ENCODE results near the gene ANTXR2.
"Not testable (repeated sequence)": the region's sequence is repeated elsewhere in the genome, so short reads cannot be mapped to it uniquely, and the experiment has no call there.

ANTXR2 gene

GRCh38 chr4:79907001-79907400, 166.0 kb downstream of the ANTXR2 start:
- DNase-seq = peak; percentile 41

GRCh38 chr4:79906303-79906702, 166.7 kb downstream of the ANTXR2 start:
- DNase-seq = peak; percentile 8

DNA sequence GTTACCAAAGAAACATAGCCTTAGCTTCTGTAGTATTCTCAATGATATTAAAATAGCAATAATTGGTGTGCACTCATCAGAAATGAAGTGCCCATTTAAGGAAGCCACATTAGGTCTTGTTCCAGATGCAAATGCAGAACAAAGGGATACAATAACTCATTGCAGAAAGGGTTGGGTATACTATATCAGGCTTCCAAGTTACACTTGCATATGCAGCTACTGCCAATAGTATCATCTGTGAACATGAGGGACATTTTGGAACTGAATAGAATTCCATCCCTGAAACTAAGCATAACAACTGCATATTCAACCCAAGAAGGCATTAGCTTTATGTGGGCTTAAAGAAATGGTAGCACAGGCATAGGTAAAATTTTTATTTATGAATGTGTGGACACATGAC, 167.8 kb downstream of the ANTXR2 start:
- no peak for DNase-seq

DNA sequence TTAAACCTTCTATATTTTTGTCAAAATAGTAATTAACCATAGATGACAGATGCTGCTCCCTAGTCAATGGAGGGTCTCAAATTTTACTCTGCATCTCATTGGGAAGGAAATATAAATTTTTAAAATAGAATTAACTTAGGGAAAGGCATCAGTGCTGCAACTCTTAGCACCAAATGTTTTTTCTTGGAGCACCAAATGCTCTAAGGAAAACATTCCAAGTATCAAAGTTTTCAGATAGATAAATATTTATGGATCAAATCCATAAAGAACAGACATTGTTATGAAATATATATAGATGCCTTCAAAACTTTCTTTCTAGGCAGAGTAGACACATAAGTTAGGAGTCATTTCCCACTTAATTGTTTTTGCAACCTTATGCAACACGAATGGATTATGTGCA, 168.7 kb downstream of the ANTXR2 start:
- no peak for DNase-seq

- no peak for DNase-seq
Measured at GRCh38 chr4:79900182-79900581, 172.8 kb downstream of the ANTXR2 start.

GRCh38 chr4:79899481-79899880, 173.5 kb downstream of the ANTXR2 start:
- no peak for DNase-seq

DNA sequence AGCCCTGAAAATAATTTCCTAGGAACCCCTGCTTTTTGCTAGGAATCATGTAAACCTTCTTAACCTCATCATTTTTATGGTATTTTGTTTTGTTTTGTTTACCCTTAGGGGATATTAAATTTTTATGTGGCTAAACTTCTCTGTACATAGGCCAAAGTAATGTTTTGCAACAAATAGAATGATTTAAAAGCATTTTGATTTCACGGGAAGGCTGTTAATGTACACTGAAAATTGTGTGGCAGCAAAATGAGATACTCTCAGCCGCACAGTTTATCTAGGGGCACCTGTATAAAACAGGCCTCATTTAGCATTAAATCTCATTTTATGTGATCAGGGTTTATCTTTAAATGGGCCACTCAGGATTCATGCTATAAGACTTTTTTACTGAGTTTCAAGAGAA, 175.0 kb downstream of the ANTXR2 start:
- DNase-seq = no peak

GRCh38 chr4:79897174-79897573, 175.9 kb downstream of the ANTXR2 start:
- no peak for DNase-seq

GRCh38 chr4:79893456-79893855, 179.6 kb downstream of the ANTXR2 start:
- no peak for DNase-seq

DNA sequence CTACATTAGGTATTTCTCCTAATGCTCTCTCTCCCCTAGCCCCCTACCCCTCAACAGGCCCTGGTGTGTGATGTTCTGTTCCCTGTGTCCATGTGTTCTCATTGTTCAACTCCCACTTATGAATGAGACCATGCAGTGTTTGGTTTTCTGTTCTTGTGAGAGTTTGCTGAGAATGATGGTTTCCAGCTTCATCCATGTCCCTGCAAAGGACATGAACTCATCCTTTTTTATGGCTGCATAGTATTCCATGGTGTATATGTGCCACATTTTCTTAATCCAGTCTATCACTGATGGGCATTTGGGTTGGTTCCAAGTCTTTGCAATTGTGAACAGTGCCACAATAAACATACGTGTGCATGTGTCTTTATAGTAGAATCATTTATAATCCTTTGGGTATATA, 184.0 kb downstream of the ANTXR2 start:
- not testable (repeated sequence) for DNase-seq

DNA sequence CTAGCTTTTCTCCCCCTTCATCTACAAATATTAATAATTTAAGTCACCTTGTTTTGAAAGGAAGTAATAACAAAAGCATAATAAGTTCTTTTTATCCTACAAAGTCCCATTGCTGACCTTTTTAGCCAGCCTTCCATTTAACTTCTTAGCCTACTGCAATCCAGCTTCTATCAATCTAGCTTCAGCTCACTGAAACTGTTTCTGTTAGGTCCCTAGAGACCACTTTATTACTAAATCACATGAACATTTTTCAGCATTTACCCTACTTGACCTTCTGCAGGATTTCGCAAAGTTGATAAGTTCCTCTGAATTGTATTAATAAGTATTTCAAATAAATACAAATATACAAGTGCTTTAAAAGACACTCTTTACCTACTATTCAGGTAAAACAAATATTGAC, 186.5 kb downstream of the ANTXR2 start:
- no peak for DNase-seq

DNA sequence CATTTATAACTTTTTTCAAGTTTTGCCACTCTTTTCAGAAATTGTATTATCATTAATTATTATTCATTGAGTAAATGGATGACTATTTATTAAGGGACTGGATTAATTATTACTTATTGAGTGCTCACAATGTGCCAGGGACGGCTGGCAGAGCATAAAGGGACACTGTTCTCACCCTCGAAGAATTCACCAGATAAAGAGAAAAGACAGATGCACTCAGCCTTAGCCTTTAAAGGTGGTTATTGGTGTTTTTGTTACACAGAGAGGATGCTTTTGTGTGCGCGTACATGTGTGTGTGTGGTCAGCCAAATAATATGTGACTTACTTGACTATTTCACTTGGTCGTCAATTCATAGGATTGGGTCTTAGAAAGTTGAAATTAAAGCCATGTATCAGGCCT, 187.0 kb downstream of the ANTXR2 start:
- DNase-seq = no peak

DNA sequence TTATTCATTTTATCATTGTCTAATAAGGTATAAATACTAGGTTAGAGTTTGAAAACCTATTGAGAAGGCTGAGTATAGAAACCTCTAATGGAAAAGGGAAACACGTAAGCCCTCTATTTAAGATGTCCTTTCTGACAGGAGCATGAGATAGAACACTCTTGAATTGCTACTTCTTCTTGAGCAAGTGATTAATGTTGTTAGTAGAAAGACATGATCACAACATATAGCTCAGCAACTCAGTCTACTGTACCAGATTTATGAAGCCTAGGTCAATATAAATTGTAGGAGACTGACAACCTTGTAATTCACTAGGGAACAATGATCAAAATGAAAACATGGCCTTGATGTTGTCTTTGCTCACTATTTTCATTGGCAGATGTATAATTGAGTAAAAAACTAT, 189.7 kb downstream of the ANTXR2 start:
- no peak for DNase-seq

DNA sequence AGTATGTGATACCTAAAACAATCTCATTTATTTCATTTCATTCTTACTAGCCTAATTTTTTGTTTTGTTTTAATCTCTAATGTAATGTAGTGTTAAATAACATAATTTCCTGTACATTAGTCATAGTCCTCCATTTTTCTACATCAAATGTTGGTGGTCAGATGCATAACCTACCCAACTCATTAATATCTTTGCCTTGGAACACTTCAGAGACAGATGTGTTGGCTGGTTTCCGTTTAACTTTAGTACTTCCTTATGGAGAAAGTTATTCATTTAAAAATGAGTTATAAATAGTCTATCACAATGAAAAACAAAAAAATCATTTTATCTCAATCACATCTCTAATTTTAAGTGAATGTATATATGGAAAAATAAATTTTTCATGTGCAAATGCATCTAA, 190.2 kb downstream of the ANTXR2 start:
- DNase-seq = no peak

DNA sequence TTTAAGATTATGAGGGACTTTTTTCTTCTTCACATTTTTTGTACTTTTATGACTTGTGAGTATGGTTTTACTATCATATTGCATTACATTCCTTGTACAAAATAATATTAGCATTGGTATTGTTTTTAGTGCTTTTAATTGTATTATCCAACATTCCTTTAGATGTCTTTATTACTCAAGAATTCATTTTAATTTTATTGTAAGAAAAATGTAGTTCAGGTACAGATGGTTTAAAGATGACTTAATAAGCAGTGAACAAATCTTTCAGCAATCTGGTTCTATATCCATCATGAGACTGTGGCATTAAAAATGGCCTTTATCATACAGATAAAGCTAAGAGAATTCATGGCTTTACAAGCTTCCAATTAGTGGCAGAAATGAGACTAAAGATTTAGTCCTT, 191.6 kb downstream of the ANTXR2 start:
- no peak for DNase-seq

DNA sequence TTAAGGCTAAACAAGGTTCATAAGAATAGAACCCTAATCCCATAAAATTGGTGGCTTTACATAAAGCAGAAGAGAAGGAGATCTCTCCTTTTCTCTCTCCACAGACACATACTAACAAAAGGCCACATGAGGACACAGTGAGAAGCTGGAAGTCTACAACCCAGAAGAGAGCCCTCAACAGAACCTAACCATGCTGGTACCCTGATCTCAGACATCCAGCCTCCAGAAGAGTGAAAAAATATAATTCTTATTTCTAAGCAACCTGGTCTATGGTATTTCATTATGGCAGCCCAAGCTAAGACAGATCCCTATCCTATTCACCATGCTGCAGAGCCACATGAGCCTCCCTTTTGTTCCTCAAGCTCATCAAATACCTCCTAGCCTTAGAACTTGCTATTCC, 195.5 kb downstream of the ANTXR2 start:
- no peak for DNase-seq

GRCh38 chr4:79875344-79875899, 197.6 kb downstream of the ANTXR2 start:
- no peak for DNase-seq

- DNase-seq = no peak
Measured at GRCh38 chr4:79874197-79874596, 198.8 kb downstream of the ANTXR2 start.

GRCh38 chr4:79872738-79873137, 200.3 kb downstream of the ANTXR2 start:
- no peak for DNase-seq

- DNase-seq = no peak
Measured at GRCh38 chr4:79871961-79872360, 201.1 kb downstream of the ANTXR2 start.

DNA sequence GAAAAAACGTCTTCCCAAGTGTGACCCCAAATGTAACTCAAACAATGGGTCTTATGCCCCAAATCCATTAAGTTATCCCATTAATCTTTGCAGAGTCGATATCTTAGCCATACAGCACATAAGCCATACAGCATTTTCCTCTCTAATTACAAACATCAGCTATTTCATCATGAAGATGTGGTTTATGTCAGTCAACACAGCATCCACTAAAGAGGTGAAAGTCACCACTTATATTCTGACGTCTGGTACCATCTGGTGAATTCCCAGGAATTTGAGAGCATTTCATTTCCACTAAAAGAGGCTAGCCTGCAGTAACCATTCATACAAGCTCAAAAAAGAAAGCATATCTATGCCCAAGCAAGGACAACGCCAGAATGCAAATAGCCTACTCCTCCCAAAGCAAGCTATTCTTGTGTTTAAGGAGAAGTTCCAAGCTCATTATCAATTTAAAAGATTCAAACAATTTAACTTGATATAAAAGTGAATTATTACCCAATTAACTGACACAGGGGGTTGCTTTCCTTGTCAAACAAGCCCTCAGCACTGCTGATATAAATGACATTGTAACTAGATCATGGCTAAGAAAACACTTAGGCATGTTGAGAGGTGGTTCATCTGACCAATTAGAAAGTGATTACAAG, 203.3 kb downstream of the ANTXR2 start:
- no peak for DNase-seq

- DNase-seq = no peak
Measured at GRCh38 chr4:79865201-79865597, 207.8 kb downstream of the ANTXR2 start.

GRCh38 chr4:79864500-79865200, 208.4 kb downstream of the ANTXR2 start:
- peak; percentile 2 for DNase-seq

DNA sequence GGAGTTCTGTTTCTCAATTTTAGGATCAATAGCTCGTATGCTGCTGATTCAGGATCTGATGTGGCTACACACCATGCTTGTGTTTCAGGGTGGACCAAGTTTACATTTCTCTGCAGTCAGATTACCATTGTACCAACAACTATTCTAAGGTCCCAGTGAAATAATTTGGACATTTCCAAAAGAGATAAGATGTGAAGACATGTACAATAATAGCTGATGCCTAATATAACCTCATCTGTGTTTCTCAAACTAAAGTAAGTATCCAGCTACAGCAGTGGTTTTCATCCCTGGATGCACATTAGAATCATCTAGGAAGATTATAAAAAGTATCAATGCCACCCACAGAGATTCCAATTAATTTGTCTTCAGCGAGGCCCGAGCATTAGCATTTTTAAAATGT, 209.7 kb downstream of the ANTXR2 start:
- no peak for DNase-seq

GRCh38 chr4:79862821-79863220, 210.2 kb downstream of the ANTXR2 start:
- no peak for DNase-seq
